Measurements from ENCODE around the gene SURF6.

GRCh38 chr9:133362359-133363044 is 26.5 kb upstream of the SURF6 start:
- no peak for TF ChIP-seq POLR2AphosphoS5 (IDR thresholded peaks at IDR 0.05; ENCODE audit: borderline replicate concordance, low read depth, low read length)
- TF ChIP-seq FOXP2 (optimal IDR thresholded peaks at IDR 0.05; ENCODE audit: control extremely low read depth, extremely low read length, insufficient read depth): no peak
